HPDE6-E6E7 (cell line): Measurements from ENCODE around the gene DCHS2.

Experiments
- DNase-seq: peaks from one replicate; pipeline ENCODE4 v3.0.0; 2011; ENCODE audit warnings: missing footprints; ENCODE audit errors: extremely low spot score

DCHS2 gene

GRCh38 chr4:154489558-154490233 lies 1.9 kb downstream of the DCHS2 start:
- no peak for DNase-seq

DNA sequence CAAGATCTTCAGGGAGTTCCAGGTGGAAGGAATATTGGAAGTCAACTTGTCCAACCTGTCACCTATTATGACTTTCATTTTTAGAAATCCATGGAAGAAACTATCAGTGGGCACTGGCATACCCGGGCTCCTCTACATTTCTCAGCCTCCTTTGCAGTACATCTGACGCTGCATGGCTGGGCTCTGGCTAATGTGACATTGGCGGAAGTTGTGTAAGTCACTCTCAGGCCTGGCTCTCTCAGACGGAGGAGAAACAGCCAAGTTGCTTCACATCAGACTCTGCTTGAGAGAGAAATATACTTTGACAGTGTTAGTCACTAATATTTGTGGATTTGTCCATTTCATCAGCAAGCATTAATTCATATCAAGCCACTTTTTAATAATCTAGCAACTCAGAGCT lies 4.5 kb downstream of the DCHS2 start:
- DNase-seq, result no peak

GRCh38 chr4:154485127-154485773 lies 6.3 kb downstream of the DCHS2 start:
- DNase-seq, result no peak

- no peak for DNase-seq
Measured at GRCh38 chr4:154478547-154478946, 13.1 kb downstream of the DCHS2 start.

DNA sequence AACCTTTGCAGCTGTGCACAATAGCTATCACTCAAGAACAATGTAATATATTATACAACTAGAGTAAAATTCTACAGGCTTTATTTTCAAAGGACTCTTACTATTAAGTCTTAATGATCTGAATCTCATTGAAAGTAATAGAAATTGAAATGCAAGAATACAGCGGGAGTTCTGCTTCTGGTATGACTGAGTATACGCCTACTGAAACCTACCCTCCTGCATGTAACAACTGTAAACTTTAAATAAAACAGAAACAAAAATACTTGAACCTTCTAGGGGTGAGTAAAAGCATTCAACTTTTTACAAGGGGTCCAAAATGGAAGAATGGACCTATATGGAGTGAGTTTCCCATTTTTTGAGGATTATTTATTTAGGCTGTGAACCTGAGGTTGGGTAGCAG lies 13.5 kb downstream of the DCHS2 start:
- DNase-seq, result no peak

DNA sequence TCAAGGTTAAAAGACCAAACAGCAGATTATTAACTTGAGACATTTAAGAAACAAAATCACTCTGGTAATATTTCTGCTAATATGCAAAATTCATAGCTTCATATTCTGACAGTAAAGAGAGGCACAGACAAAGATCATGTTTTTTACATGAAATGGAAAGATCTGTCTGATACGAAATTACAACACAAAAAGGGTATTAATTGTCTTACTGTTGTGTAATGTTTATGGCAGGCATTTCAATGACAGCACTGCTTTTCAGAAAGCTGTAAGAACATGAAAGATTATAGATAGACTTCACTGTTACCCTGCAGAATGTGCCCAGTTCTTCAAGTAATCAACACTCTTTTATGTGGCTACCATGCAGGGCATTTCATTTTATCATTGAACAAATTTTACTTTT lies 15.4 kb downstream of the DCHS2 start:
- DNase-seq, result no peak

DNA sequence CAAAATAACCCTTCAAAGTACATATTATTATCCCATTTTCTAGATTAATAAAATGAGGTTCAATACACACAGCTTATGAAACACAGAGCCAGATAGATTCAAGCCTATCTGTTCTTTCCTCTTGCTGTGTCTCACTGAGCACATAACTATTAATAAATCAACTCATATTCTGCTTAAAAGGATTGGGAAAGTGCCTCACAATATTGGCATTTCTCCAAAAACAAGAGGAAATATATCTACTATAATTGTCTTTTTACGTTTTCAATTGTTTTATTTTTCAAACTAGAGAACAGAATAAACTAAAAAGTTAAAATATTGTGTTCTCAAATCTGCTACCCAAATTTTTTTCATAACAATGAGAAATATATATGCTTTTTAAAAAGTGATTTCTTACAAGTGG lies 15.8 kb downstream of the DCHS2 start:
- DNase-seq, result no peak

GRCh38 chr4:154473497-154473896 lies 18.1 kb downstream of the DCHS2 start:
- DNase-seq, result no peak

DNA sequence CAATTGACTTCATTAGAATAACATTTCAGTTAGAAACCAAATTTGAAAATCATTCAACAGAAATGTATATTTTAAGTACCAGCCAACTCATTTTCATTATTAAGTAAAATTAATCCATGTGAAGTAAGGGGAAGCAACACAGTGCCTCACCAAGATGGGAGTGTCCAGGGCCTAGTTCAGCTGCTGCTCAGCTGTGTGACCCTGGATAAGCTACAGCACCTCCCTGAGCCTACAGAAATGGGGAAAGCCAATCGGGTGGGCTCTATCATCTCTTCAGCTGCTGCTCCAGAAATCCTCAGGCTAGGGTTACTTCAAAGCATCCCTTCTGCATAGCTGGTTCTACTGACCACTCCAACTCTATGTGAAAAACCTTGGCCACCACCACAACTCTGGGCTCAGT lies 18.7 kb downstream of the DCHS2 start:
- no peak for DNase-seq

DNA sequence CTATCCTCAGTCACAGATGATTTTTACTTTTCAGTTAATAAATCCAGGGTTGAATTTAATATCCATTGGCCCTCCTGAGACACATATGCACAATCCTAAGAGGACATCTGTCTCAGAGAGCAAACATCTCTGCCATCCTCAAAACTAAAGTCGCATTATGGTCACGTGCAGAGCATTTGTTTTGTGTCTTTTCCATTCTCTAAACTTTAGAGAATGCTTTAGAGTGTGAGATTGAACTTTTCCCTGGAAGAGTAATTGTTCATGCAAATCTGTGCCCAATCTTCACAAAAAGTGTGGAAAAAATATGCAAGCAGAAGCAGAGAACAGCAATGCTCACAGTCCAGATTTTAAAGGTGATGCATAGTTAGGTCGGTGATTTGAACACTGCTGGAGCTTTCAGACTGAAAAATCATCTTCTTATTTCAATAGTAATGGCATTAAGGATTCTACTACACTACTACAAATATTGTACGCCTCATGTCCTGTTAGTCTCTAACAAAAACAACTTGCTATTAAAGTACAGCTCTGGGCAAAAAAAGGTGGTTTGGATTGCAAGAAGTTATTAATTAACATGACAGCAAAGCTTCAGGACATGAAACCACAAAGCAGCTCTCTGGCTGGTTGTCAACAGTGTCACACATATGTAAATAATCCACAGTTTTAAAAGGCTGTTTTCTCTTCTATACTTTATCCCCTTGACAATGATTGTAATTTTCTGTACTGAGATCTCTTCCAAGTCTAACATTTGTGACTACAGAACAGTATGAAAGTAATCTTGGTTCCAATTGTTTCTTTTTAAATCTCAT lies 19.9 kb downstream of the DCHS2 start:
- no peak for DNase-seq

- no peak for DNase-seq
Measured at GRCh38 chr4:154471032-154471431, 20.6 kb downstream of the DCHS2 start.

DNA sequence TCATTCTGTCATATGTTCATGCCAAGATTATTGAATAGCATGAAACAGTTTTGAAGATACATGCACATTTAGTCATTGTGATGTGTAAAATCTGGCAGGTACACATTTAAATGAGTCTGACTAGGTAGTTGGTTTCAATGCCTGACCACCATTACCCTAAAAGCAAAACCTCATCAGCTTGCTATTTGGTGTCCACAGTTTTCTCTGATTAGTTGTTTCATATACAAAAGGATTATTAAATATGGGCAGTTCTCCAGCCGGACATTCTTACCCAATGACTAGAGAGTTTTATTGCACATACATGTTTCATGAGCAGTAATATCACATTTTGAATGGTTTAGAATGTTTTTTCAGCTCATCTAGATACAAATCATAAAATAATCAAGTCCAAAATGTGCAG lies 23.7 kb downstream of the DCHS2 start:
- DNase-seq, result peak; percentile 23

DNA sequence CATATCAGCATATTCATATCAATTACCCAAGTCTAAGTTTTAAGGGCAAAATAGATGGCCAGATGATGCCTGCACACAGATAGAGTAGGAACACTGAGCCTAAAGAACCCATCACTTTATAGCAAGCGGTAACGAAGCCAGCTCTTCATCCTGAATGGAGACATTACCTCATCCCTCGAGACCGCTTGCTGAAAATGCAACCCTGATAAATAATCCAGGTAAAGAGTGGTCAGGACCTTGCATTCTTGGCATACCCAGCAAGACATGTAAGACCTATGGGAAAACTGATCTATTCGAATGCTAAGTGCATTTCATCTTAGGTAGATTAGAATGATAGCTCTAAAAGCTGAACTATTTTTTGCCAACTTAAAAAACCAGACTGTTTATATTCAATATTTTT lies 25.3 kb downstream of the DCHS2 start:
- DNase-seq, result no peak

- no peak for DNase-seq
Measured at GRCh38 chr4:154465085-154465484, 26.5 kb downstream of the DCHS2 start.

DNA sequence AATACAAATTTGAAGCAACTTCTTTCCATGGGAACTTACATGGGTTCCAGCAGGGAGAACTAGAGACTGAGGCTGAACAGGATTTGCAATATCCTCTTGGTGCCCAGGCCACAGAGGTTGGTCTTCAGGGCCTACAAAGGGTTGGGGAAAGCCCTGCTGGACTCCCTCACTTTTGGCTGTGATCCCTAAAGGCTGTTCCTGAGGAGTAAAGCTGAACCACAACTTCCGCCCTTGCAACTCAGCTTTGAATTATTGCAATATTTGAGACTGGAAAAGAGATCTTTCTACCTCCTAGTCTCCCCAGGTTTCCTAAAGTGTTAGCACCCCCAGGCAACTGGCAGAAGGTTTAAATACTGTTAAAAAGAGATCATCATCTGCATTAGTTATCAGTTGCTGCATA lies 26.9 kb downstream of the DCHS2 start:
- no peak for DNase-seq

- no peak for DNase-seq
Measured at GRCh38 chr4:154462081-154462810, 29.4 kb downstream of the DCHS2 start.

DNA sequence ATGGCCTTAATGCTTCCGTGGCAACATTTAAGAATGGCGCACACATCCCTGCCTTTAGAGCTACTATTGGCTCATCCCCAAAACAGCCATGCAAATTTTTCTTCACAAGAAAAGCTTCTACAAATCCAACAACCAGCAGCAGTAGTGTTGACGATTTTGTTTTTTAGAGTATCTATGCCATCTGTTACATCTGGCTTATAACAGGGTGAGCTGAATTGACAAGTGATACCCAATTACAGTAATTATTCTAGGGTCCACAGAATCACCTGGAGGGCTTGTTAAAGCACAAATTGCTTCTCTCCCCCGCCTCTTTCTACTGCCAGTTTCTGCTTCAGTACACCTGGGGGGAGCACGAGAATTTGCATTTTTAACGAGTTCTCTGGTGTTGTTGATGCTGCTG lies 34.1 kb downstream of the DCHS2 start:
- DNase-seq, result no peak

DNA sequence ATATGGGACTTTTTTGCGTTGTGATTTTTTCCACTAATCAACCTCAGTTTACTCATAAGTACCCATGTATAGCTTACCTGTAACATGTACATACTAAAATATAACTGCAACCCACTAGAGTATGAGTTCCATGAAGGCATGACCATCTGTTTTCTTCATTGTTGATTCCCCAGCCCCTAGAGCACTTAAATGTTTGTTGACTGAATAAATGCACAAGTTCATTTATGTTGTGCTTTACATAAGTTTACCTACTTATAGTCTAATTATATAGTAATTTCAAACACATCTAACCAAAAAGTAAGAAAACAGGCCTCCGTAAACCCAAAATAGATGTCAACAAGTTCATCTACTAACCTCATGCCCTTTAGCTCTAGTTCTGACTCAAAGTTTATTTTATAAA lies 34.7 kb downstream of the DCHS2 start:
- no peak for DNase-seq

- DNase-seq, result no peak
Measured at GRCh38 chr4:154456240-154456639, 35.4 kb downstream of the DCHS2 start.

DNA sequence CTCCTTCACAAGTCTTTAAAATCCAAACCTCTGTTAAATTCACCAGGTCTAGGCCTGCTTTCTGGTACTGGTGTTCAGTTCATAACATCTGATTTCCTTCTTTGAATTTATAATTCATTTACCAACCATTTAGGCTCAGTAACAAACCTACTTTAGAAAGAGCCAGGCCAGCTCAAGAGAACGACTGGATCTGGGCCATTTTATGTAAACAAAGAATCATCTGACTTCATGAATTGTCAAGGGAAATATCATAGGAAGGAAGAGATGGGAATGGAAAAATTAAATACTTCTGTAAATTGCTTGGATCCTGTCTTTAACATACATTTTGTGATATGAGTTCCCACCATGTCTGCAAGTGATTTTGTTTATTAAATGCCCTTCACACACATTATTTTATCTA lies 36.5 kb downstream of the DCHS2 start:
- no peak for DNase-seq

DNA sequence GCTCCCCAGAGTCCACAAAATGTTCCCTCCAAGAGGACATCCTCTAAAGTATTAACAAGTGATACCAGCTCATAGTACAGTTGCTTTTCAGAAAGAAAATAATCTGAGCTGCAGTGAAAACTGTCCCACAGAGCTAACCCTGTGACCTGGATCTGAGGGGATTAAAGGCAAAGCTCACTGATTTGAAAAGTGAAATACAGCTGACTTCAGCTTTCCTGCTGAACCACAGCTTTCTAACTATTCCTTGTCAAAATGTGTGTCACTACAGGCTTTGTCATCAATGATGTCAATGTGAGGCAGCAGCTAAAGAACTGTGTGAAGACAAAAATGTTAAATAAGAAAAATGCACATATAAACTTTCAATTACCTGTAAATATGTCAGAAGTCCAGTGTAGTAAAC lies 36.9 kb downstream of the DCHS2 start:
- no peak for DNase-seq

DNA sequence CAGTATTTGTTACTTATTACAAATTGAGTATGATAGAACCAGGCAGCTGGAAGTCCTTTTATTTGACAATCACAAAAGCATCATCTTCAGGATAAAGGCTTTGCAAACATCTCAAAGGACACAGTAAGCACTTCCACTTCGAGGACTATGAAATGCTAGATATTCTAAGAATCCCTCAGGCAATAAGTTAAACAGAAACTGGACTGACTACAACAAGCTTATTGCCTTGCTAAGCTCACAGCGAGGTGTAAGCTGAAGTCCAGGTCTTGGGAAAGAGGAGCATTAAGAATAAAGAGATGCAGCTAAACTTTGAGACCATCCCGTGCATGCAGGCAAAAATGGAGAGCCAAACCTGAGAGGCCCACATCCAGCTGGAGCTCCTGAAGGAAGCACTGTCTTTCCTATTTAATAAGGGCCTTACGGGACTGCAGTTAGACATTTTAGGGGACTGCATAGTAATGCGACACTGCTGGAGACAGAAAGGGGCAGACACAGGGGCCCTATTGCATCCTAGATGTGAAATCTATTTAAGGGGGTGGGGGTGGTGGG lies 38.7 kb downstream of the DCHS2 start:
- DNase-seq, result no peak
